GM12872 (cell line): ENCODE results near the gene C16orf78.

Experiments used
- TF ChIP-seq, protein P1 (sequence below): IDR thresholded peaks from 3 replicates; pipeline ENCODE4 v1.5.1; 2011; ENCODE audit warnings: low read depth, mild to moderate bottlenecking, low read length, moderate library complexity; ENCODE audit not compliant: insufficient read depth

Gene C16orf78

DNA sequence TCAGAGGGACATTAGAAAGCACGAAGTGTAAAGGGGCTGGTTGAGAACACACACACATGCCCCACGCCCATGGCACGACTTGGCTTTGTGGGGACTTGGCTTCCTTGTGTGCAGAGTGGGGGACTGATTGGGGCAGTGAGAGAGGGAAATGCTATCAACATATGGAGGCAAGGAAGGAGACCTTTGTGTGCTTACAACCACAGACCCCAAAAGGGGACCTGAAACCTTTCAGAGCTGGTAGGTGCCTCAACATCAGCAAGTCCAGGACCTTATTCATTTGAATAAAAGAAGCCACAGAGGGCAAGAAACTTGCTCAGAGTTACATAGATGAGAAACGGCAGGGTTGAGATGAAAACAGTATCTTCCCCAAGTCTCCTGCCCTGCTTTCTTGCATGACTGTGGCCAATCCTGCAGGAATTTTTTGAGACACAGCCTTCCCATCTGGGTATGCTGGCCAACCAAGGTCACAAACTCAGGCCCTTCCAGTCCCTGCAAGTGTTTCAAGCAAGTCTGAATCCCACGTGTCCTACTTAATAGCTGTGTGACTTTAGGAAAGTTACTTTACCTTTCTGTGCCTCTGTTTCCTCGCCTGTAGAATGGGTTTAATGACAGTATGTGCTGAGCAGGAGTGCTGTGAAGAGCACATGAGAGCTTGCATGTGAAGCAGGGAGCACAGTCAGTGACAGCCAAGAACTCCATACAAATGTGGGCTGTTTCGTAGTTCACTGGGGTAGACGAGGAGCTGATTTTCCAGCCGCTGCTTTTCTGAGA, 26.2 kb downstream of the C16orf78 start:
- TF ChIP-seq, protein P1, sequence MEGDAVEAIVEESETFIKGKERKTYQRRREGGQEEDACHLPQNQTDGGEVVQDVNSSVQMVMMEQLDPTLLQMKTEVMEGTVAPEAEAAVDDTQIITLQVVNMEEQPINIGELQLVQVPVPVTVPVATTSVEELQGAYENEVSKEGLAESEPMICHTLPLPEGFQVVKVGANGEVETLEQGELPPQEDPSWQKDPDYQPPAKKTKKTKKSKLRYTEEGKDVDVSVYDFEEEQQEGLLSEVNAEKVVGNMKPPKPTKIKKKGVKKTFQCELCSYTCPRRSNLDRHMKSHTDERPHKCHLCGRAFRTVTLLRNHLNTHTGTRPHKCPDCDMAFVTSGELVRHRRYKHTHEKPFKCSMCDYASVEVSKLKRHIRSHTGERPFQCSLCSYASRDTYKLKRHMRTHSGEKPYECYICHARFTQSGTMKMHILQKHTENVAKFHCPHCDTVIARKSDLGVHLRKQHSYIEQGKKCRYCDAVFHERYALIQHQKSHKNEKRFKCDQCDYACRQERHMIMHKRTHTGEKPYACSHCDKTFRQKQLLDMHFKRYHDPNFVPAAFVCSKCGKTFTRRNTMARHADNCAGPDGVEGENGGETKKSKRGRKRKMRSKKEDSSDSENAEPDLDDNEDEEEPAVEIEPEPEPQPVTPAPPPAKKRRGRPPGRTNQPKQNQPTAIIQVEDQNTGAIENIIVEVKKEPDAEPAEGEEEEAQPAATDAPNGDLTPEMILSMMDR, result no peak

DNA sequence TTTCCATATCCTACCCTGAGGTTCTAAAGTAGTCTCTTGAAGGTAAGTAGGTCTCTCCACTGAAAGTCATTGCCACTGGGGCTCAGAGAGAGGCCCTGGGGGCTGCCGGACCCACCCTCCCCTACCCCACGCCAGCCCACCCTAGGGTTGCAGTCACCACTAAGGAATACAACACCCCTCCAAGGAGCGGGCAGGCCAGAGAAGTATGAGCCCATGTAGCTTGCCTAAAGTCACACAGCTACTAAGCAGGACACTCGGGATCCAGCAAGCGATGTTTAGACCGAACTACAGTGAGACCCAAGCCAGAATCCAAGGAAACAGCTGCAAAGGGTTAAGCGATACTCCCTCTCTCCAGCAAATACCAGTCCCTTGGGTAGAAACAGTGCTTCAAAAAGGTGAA, 27.0 kb downstream of the C16orf78 start:
- TF ChIP-seq, protein P1, result no peak

DNA sequence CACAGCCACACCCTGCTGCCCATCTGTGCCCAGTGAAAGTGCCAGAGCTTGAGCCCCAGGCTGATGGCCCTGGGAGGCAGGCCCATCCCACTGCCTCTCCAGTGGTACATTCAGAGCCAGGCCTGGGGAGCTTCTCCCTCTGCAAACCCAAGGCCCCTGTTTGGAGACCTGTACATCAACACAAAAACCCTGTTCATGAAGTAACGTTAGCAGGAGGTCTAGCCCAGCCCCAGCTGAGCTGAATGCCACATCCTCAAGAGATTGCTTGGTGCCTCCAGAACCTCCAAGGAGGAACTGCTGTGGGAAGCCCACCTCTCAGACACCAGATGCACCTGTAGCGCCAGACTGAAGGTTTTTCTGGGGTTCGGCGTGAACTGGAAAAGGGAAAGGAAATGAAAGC, 31.5 kb downstream of the C16orf78 start:
- TF ChIP-seq, protein P1, result no peak

GRCh38 chr16:49405530-49405929, 31.9 kb downstream of the C16orf78 start:
- TF ChIP-seq, protein P1, result 0 out of 3 replicates have a peak, but pooled peaks have one; percentile 9

- TF ChIP-seq, protein P1, result peak; percentile 83
These were observed 34.4 kb downstream of the C16orf78 start for GRCh38 chr16:49407873-49408550.

- TF ChIP-seq, protein P1, result no peak
These were observed 35.5 kb downstream of the C16orf78 start for GRCh38 chr16:49409121-49409520.

- TF ChIP-seq, protein P1, result no peak
These were observed 36.6 kb downstream of the C16orf78 start for GRCh38 chr16:49410226-49410625.
